ENCODE data around the gene ILF3. TPM values are rescaled to one million over a fixed set of nuclear protein-coding genes. Genes with fewer than 3 reads are reported as not detected.

Gene ILF3
- total and polyA plus RNA-seq, 10 of the 15 experiments (the other 5 are each of a cell fraction or from before 2014, with no cell fraction given), result 28.1 to 383 (median 176) TPM

DNA sequence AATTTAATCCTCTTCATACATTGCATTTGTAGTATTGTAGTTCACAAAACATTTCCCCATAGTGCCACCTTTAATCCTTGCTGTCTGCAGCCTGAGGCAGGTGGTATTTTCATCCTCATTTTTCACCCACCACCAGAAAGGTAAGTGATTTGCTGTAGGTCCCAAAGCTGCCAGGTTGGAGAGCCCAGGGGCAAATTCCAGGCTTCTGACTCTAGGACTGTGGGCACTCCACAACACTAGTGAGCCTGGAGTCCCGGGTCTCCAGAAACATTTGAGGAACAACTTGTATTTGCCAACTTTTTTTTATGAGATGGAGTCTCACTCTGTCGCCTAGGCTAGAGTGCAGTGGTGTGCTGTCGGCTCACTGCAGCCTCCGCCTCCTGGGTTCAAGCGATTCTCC is 6.2 kb downstream of the ILF3 start (continued):
- TF ChIP-seq REST (IDR thresholded peaks at IDR 0.05; ENCODE audit: low read depth, low read length) (no peak), ZBTB11 (CRISPR knock-in tag; IDR thresholded peaks at IDR 0.05) (no peak), KLF5 (IDR thresholded peaks at IDR 0.05; ENCODE audit: partially characterized antibody) (no peak), EP300 (IDR thresholded peaks at IDR 0.05; ENCODE audit: borderline replicate concordance in 1 of 2, control insufficient read depth in 1 of 2, low read depth in 2 of 2, low read length in 2 of 2) (no peak), POLR2A (IDR thresholded peaks at IDR 0.05; ENCODE audit: low read depth, low read length) (no peak), CBX5 (IDR thresholded peaks at IDR 0.05; ENCODE audit: low read depth) (no peak), DPF2 (IDR thresholded peaks at IDR 0.05) (no peak), NBN (IDR thresholded peaks at IDR 0.05) (no peak), GATAD2B (conservative IDR thresholded peaks at IDR 0.05; ENCODE audit: low read depth) (no peak), POLR2AphosphoS2 (IDR thresholded peaks at IDR 0.05; ENCODE audit: low read depth, low read length) (no peak), NRF1 (conservative IDR thresholded peaks at IDR 0.05; ENCODE audit: low read depth, low read length) (no peak), CTCF (IDR thresholded peaks at IDR 0.05 in 2 of 3, conservative IDR thresholded peaks at IDR 0.05 in 1 of 3; ENCODE audit: control insufficient read depth in 2 of 3, extremely low read depth in 1 of 3, insufficient read depth in 1 of 3, low read depth in 3 of 3, low read length in 3 of 3) (no peak)
- TF ChIP-seq, protein P1, sequence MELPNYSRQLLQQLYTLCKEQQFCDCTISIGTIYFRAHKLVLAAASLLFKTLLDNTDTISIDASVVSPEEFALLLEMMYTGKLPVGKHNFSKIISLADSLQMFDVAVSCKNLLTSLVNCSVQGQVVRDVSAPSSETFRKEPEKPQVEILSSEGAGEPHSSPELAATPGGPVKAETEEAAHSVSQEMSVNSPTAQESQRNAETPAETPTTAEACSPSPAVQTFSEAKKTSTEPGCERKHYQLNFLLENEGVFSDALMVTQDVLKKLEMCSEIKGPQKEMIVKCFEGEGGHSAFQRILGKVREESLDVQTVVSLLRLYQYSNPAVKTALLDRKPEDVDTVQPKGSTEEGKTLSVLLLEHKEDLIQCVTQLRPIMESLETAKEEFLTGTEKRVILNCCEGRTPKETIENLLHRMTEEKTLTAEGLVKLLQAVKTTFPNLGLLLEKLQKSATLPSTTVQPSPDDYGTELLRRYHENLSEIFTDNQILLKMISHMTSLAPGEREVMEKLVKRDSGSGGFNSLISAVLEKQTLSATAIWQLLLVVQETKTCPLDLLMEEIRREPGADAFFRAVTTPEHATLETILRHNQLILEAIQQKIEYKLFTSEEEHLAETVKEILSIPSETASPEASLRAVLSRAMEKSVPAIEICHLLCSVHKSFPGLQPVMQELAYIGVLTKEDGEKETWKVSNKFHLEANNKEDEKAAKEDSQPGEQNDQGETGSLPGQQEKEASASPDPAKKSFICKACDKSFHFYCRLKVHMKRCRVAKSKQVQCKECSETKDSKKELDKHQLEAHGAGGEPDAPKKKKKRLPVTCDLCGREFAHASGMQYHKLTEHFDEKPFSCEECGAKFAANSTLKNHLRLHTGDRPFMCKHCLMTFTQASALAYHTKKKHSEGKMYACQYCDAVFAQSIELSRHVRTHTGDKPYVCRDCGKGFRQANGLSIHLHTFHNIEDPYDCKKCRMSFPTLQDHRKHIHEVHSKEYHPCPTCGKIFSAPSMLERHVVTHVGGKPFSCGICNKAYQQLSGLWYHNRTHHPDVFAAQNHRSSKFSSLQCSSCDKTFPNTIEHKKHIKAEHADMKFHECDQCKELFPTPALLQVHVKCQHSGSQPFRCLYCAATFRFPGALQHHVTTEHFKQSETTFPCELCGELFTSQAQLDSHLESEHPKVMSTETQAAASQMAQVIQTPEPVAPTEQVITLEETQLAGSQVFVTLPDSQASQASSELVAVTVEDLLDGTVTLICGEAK (IDR thresholded peaks at IDR 0.05; ENCODE audit: borderline replicate concordance), result no peak
